AG09309 (cell line): ENCODE results near the gene NFKB2.
A peak's percentile ranks its signal among the peaks of the same experiment; 100 is the strongest.

Experiments used
- DNase-seq: peaks from one replicate; pipeline ENCODE4 v3.0.0-alpha.2; 2010; ENCODE audit warnings: low read depth
- H3K4me3 ChIP-seq: 2 replicates; pipeline ENCODE4 v1.5.1; 2011; ENCODE audit warnings: mild to moderate bottlenecking, low read depth, low read length, moderate library complexity; ENCODE audit not compliant: control insufficient read depth
- CTCF ChIP-seq: IDR thresholded peaks from 2 replicates; pipeline ENCODE4 v1.5.1; 2011; ENCODE audit warnings: mild to moderate bottlenecking, low read depth, low read length, inconsistent platforms; ENCODE audit not compliant: insufficient read depth, control insufficient read depth; ENCODE audit errors: missing control alignments

NFKB2 gene

DNA sequence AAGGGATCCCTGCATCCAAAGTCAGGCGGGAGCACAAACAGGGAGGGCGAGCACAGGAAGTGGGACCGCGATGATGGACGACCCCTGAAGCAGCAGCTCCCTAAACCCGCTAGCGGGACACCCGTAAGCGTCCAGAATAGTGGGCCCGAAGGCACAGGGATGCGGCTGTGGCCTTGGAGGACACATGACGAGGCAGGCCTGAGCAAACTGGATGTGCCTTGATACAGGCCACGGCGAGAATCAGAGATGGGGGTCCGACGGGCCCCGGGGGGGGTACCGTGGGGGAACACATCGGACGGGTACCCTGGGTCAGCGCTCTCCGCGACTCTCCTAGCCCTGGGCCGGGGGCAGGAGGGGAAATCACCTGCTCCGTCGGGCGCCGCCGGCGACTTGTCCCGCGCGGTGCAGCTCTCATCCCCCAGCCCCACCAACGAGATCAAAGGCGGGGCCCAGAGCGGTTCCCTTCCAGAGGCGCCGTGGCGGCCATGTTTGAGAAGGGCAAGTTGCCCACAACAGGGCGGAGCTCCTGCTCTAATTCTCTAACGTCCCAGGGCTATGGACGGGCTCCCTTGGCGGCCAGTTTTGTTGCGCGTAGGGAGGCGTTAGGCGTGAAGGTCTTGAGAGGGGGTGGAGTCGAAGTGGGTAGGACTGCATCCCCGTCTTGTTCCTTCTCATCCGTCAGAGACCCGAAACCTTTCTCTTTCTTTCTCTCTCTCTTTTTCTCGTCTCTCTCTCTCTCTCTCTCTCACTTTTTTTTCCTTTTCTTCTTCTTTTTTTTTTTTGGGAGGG, 36.9 kb downstream of the NFKB2 start, which contains the start of gene CUEDC2:
Gene CUEDC2 (minus strand): TSS at position 413 of the 789 bp plus-strand sequence. CDS start 7,386 bp downstream, outside the sequence.
- peak within 1 kb of the TSS; percentile 89 for H3K4me3 ChIP-seq
- TF ChIP-seq CTCF, result no peak
- DNase-seq, result peak; percentile 79

DNA sequence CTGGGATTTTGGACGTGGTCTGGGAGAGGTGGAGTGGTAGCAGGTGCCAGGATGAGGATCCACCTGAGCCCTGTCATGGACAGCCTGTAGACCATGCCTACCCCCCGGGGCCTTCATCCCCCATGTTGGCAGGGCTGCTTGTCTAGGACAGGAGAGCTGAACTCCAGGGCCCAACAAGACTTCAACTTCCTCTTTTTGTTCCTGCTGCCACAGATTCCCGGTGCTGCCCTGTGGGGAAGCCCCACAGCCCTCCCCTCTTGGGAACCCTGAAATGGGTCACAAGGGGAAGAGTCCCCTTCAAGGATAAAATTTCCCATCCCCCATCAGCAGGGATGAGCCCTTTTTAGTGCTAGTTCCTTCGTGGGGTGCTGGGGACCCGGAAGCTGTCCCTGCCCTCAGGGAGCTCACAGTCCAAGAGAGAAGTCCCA, 38.1 kb downstream of the NFKB2 start:
- TF ChIP-seq CTCF, result no peak
- DNase-seq, result no peak
- no peak overlapping the region for H3K4me3 ChIP-seq

DNA sequence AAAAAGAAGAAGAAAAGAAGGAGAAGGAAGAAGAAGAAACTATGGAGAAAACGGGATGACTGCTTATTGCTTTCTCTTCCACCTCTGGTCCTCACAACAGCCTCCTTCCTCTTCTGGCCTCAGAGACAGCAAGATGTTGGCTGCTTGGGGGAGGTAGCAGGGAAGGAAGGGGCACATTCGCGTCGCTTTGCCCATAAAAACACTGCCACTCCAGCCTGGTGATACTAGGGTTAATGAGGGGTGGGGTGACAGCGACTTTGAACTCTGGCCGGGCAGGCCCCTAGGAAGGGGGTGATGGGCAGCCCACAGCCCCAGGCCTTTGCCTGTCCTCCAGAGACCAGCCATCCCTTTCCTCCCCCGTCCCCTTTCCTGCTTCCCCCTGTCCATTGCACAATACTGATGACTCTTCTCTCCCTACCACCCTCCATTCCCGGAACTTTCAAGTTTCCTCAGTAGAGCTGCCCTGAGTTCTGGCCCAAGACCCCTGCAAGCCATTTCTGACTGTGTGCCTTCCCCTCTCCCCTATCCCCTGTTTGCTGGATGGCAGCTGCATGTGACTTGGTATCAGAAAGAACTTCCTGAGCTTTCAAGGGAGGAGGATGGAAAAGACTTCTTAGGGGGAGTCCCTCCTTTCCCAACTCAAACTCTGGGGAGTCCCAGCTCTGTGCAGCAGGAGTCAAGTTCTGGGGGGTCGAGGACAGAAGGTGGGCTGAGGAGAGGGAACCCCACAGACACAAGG, 39.1 kb downstream of the NFKB2 start:
- no peak overlapping the region for H3K4me3 ChIP-seq
- no peak for DNase-seq
- no peak for TF ChIP-seq CTCF

DNA sequence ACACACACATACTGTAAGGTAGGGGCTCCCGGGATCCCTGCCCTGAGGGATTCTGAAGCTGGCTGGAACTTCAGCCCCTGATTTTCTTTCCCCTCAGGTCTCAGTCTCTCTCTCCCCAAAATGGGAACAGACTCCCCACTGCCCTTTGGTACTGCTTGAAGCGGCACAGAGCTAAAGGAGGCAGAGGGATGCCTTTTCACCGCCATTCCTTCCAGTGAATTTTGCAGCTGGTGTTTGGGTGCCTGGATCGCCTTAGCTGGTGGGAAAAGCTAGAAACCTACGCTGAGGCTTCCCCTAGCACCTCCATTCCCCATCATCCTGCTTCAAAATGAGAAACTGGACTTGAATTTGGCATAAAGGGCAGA, 39.6 kb downstream of the NFKB2 start:
- H3K4me3 ChIP-seq, result no peak overlapping the region
- TF ChIP-seq CTCF, result no peak
- no peak for DNase-seq

DNA sequence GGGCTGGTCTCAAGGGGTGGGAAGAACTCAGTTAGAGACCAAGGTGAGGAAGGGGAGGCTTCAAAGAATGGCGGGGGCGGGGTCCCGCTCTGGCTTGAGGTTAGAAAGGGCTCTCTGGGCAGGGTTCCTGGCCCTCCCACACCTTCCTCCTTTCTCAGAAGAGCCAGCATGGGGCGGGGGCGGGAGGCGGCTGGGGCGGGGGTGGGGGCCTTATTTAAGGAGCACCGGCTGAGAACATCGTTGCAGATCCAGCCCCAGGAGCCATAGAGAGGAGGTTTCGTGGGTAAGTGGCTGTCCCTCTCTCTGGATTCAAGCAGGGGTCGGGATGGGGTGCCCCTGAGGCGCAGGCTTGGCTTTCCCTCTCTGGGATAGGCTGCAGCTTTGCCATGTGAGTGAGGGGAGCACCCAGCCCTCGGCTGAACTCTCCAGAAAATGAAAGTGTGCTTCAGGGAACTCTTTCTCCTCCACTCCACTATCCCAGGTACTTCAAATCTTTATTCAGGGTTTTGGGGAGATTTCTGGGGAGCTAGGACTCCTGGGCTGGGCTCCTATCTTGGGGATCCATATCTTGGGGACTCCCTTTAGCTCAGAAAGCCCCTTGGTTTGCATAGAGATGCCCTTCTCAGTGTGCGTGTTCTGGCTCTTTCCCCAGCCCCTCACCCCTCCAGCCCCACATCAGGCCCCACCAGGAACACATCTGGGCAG, 40.2 kb downstream of the NFKB2 start:
- TF ChIP-seq CTCF, result no peak
- DNase-seq, result no peak
- peak overlapping the region; percentile 6; the same call in 1 of the 2 replicates for H3K4me3 ChIP-seq

GRCh38 chr10:102436312-102436711, 40.8 kb downstream of the NFKB2 start:
- TF ChIP-seq CTCF, result no peak
- H3K4me3 ChIP-seq, result no peak overlapping the region
- no peak for DNase-seq
